ENCODE data around the gene NKIRAS1. TPM values are rescaled to one million over a fixed set of nuclear protein-coding genes. Genes with fewer than 3 reads are reported as not detected.
A peak's percentile ranks its signal among the peaks of the same experiment; 100 is the strongest.
"Not testable (repeated sequence)": the region's sequence is repeated elsewhere in the genome, so short reads cannot be mapped to it uniquely, and the experiment has no call there.

NKIRAS1 gene
- total RNA-seq, 4 donors from 2014 or later, result 17.5 to 22.2 (median 19.7) TPM

DNA sequence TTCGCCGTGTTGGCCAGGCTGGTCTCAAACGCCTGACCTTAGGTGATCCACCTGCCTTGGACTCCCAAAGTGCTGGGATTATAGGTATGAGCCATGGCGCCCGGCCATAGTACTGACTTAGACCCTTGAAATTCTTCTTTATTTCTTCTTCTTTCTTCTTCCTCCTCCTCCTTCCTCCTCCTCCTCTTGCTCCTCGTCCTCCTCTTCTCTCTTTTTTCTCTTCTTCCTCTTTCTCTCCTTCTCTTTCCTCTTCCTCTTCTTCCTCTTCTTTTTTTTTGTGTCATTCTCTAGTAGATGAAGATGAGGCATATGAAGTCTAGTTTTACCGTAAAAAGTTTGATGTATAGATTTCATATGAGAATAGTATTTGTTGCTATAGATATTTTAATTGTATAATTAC, 9.5 kb upstream of the NKIRAS1 start:
- no peak for DNase-seq
- TF ChIP-seq, protein P1, sequence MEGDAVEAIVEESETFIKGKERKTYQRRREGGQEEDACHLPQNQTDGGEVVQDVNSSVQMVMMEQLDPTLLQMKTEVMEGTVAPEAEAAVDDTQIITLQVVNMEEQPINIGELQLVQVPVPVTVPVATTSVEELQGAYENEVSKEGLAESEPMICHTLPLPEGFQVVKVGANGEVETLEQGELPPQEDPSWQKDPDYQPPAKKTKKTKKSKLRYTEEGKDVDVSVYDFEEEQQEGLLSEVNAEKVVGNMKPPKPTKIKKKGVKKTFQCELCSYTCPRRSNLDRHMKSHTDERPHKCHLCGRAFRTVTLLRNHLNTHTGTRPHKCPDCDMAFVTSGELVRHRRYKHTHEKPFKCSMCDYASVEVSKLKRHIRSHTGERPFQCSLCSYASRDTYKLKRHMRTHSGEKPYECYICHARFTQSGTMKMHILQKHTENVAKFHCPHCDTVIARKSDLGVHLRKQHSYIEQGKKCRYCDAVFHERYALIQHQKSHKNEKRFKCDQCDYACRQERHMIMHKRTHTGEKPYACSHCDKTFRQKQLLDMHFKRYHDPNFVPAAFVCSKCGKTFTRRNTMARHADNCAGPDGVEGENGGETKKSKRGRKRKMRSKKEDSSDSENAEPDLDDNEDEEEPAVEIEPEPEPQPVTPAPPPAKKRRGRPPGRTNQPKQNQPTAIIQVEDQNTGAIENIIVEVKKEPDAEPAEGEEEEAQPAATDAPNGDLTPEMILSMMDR (IDR thresholded peaks at IDR 0.05), result no peak
- TF ChIP-seq POLR2A (IDR thresholded peaks at IDR 0.05), result no peak
- Histone ChIP-seq H3K4me1 (peaks cover 6 to 7% of the 10 kb centered on the region in 2 donors), H3K9me3 (no peaks in the 10 kb centered on the region), H3K27me3 (no peaks in the 10 kb centered on the region), H3K36me3 (no peaks in the 10 kb centered on the region), H3K27ac (no peak overlapping the region), H3K4me3 (replicated peaks in 1 of 3) (no peak overlapping the region)
- intact Hi-C loops (cut with DNase I), result no loop called here
- 93 to 97% methylated on average over 7 of the region's 7 CpGs for WGBS, 2 donors

DNA sequence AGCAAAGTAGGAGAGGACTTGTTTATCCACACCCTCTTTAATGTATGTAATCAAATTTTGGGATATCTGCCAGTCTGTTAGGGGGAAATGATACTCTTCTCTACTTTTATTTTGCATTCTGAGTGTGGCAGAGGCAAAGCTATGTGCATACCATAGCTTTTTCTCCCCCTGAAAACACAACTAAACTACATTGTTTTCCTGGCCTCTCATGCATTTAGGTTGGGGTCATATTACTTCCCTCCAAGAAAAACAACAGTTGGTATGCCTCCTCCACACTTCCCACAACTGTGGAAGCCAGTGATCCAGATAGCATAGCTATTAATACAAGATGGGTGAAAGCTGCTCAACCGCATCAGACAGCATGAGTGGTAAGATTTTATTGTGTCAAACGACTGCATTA, 7.0 kb upstream of the NKIRAS1 start:
- Histone ChIP-seq H3K27ac (no peak overlapping the region), H3K4me1 (peaks cover 9 to 13% of the 10 kb centered on the region in 2 donors), H3K4me3 (replicated peaks in 1 of 3) (no peak overlapping the region), H3K27me3 (no peaks in the 10 kb centered on the region), H3K9me3 (no peaks in the 10 kb centered on the region), H3K36me3 (peaks cover 11 to 13% of the 10 kb centered on the region in 2 donors)
- DNase-seq, result peak in 1 of 2 donors; percentile 11
- intact Hi-C loops (cut with DNase I), result no loop called here
- WGBS, 2 donors, result 46 to 49% methylated on average over 2 of the region's 2 CpGs
- TF ChIP-seq, protein P1 (IDR thresholded peaks at IDR 0.05), result no peak
- no peak for TF ChIP-seq POLR2A (IDR thresholded peaks at IDR 0.05)

- intact Hi-C loops (cut with DNase I), result no loop called here
- peaks cover 16 to 21% of the 10 kb centered on the region in 2 donors for H3K4me1 ChIP-seq
- no peaks in the 10 kb centered on the region for H3K27me3 ChIP-seq
- 93 to 98% methylated on average over 3 of the region's 3 CpGs for WGBS, 2 donors
- no peak for DNase-seq
- TF ChIP-seq, protein P1 (IDR thresholded peaks at IDR 0.05), result no peak
- TF ChIP-seq POLR2A (IDR thresholded peaks at IDR 0.05), result no peak
- peaks cover 16 to 18% of the 10 kb centered on the region in 2 donors for H3K36me3 ChIP-seq
- no peak overlapping the region for H3K27ac ChIP-seq
- no peak overlapping the region for H3K4me3 ChIP-seq (replicated peaks in 1 of 3)
- no peaks in the 10 kb centered on the region for H3K9me3 ChIP-seq
These were observed 4.3 kb upstream of the NKIRAS1 start for GRCh38 chr3:23921052-23921511.

GRCh38 chr3:23920151-23920655, 3.4 kb upstream of the NKIRAS1 start:
- intact Hi-C loops (cut with DNase I), result no loop called here
- Histone ChIP-seq H3K9me3 (no peaks in the 10 kb centered on the region), H3K27ac (no peak overlapping the region), H3K4me1 (peaks cover 25 to 29% of the 10 kb centered on the region in 2 donors), H3K27me3 (no peaks in the 10 kb centered on the region), H3K36me3 (peaks cover 16 to 18% of the 10 kb centered on the region in 2 donors), H3K4me3 (replicated peaks in 1 of 3) (no peak overlapping the region)
- TF ChIP-seq, protein P1 (IDR thresholded peaks at IDR 0.05), result no peak
- no peak for TF ChIP-seq POLR2A (IDR thresholded peaks at IDR 0.05)
- DNase-seq, result no peak
- 90 to 92% methylated on average over 5 of the region's 5 CpGs for WGBS, 2 donors

DNA sequence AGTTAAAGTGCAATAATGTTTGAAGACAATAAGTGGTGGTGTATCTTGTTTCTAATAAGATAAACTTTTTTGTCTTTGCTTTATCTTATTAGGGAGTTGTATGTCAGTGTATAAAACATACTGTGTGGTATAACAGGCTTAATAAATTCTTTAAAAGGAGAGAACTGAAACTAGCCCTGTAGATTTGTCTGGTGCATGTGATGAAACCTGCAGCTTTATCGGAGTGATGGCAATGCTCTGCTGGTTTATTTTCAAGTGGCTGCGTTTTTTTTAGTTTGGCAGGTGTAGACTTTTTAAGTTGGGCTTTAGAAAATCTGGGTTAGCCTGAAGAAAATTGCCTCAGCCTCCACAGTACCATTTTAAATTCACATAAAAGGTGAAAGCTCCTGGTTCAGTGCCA, 2.8 kb upstream of the NKIRAS1 start:
- TF ChIP-seq, protein P1 (IDR thresholded peaks at IDR 0.05), result no peak
- no peak for TF ChIP-seq POLR2A (IDR thresholded peaks at IDR 0.05)
- H3K4me1 ChIP-seq, result peaks cover 31 to 34% of the 10 kb centered on the region in 2 donors
- H3K9me3 ChIP-seq, result no peaks in the 10 kb centered on the region
- peaks cover 16 to 18% of the 10 kb centered on the region in 2 donors for H3K36me3 ChIP-seq
- H3K27ac ChIP-seq, result no peak overlapping the region
- DNase-seq, result no peak
- intact Hi-C loops (cut with DNase I), result no loop called here
- no peaks in the 10 kb centered on the region for H3K27me3 ChIP-seq
- H3K4me3 ChIP-seq (replicated peaks in 1 of 3), result no peak overlapping the region
- WGBS, 2 donors, result 39 to 43% methylated on average over 2 of the region's 2 CpGs

GRCh38 chr3:23918331-23918730, 1.5 kb upstream of the NKIRAS1 start:
- peak overlapping the region; percentile 51 to 90 (median 73) for H3K4me3 ChIP-seq (replicated peaks in 1 of 3)
- H3K36me3 ChIP-seq, result peaks cover 16 to 18% of the 10 kb centered on the region in 2 donors
- intact Hi-C loops (cut with DNase I); H3K9me3 ChIP-seq; DNase-seq; H3K27me3 ChIP-seq: not testable (repeated sequence)
- 25 to 26% methylated on average over 12 of the region's 12 CpGs for WGBS, 2 donors
- peak overlapping the region; percentile 94 to 98 (median 96) for H3K27ac ChIP-seq
- peaks cover 27 to 35% of the 10 kb centered on the region in 2 donors for H3K4me1 ChIP-seq

DNA sequence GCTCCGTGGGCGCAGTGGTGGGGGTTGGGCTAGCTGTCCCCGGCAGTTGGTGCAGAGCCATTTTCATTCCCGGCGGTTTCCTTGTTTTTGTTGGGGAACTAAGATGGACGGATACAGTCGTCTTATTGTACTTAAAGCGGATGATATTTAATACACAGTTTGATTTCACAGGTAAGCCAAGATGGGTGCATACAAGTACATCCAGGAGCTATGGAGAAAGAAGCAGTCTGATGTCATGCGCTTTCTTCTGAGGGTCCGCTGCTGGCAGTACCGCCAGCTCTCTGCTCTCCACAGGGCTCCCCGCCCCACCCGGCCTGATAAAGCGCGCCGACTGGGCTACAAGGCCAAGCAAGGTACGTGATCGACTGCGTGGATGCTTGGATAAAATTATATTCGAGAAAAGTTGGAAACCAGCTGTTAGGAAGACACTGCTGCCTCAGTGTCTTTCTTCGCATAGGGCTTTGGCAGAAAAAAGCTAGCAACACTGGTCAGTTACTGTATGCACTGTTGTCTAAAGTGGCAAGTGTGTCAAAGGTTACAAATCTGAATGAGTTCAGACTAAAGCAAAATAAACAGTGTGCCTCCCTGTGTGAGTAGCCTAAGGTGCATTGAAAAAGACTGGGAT, 1.0 kb upstream of the NKIRAS1 start:
- Histone ChIP-seq H3K4me1 (peaks cover 27 to 34% of the 10 kb centered on the region in 2 donors), H3K36me3 (peaks cover 16 to 18% of the 10 kb centered on the region in 2 donors), H3K27ac (peak overlapping the region; percentile 94 to 98 (median 96)), H3K4me3 (replicated peaks in 1 of 3) (peak overlapping the region; percentile 51 to 90 (median 73))
- peak in 1 of 2 donors; percentile 70 for DNase-seq
- not testable (repeated sequence) for H3K27me3 ChIP-seq, H3K9me3 ChIP-seq
- intact Hi-C loops (cut with DNase I), result loop anchor here (2.0 kb wide), 1 partner anchor 29 kb away; no protein-coding TSS in a partner anchor
- WGBS, 2 donors, result 0 to 2% methylated on average over 21 of the region's 21 CpGs

Measured in thyroid gland (tissue), 4 donors.